ENCODE measurements around the gene ID3.
A peak's percentile ranks its signal among the peaks of the same experiment; 100 is the strongest.

The ID3 gene

DNA sequence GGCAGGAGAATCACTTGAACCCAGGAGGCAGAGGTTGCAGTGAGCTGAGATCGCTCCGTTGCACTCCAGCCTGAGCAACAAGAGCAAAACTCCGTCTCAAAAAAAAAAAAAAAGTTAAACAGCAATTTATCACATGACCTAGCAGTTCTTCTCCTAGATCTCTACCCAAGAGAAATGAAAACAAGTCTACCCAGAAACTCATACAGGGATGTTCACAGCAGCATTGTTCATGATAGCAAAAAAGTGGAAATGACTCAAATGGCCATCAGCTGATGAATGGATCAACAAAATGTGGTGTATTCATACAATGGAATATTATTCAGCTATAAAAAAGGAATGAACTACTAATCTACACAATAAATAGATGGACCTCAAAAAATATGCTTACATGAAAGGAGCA lies 12.2 kb upstream of the ID3 start:
- Histone ChIP-seq H3K4me2 (ENCODE audit: low read length) (no peak overlapping the region), H3K4me1 (no peaks in the 10 kb centered on the region), H3K9ac (no peak overlapping the region), H3K4me3 (ENCODE audit: low read depth, low read length) (no peak overlapping the region), H3K27me3 (ENCODE audit: control insufficient read depth, insufficient read depth, low read length) (no peaks in the 10 kb centered on the region), H3K9me3 (ENCODE audit: control insufficient read depth, low read length) (no peaks in the 10 kb centered on the region), H3K27ac (no peak overlapping the region), H2AFZ (no peak overlapping the region), H3K36me3 (ENCODE audit: control insufficient read depth, insufficient read depth, low read length) (no peaks in the 10 kb centered on the region), H3K79me2 (no peaks in the 10 kb centered on the region)
- TF ChIP-seq, protein P1, sequence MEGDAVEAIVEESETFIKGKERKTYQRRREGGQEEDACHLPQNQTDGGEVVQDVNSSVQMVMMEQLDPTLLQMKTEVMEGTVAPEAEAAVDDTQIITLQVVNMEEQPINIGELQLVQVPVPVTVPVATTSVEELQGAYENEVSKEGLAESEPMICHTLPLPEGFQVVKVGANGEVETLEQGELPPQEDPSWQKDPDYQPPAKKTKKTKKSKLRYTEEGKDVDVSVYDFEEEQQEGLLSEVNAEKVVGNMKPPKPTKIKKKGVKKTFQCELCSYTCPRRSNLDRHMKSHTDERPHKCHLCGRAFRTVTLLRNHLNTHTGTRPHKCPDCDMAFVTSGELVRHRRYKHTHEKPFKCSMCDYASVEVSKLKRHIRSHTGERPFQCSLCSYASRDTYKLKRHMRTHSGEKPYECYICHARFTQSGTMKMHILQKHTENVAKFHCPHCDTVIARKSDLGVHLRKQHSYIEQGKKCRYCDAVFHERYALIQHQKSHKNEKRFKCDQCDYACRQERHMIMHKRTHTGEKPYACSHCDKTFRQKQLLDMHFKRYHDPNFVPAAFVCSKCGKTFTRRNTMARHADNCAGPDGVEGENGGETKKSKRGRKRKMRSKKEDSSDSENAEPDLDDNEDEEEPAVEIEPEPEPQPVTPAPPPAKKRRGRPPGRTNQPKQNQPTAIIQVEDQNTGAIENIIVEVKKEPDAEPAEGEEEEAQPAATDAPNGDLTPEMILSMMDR (IDR thresholded peaks at IDR 0.05) = no peak

DNA sequence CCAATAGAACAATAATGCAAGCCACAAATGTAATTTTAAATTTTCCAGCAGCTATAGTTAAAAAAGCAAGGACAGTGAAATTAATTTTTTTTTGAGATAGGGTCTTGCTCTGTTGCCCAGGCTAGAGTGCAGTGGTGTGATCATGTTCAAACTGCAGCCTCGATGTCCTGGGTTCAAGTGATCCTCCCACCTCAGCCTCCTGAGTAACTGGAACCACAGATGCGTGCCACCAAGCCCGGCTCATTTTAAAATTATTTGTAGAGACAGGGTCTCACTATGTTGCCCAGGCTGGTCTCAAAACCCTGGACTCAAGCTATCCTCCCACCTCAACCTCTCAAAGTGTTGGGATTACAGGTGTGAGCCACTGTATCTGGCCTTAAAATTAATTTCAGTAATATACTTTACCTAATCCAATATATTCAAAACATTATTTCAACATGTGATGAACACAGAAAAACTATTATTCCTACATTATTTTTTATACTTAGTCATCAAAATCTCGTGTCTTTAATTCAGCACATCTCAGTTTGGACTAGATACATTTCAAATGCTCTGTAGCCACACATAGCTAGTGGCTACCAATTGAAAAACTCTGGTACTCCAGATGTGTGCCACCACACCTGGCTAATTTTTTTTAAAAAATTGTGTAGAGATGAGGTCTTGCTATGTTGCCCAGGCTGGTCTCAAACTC lies 10.8 kb upstream of the ID3 start:
- Histone ChIP-seq H3K79me2 (no peaks in the 10 kb centered on the region), H3K36me3 (ENCODE audit: control insufficient read depth, insufficient read depth, low read length) (no peaks in the 10 kb centered on the region), H3K4me1 (no peaks in the 10 kb centered on the region), H3K27me3 (ENCODE audit: control insufficient read depth, insufficient read depth, low read length) (no peaks in the 10 kb centered on the region), H3K9ac (no peak overlapping the region), H3K9me3 (ENCODE audit: control insufficient read depth, low read length) (no peaks in the 10 kb centered on the region), H2AFZ (no peak overlapping the region), H3K4me3 (ENCODE audit: low read depth, low read length) (no peak overlapping the region), H3K27ac (no peak overlapping the region), H3K4me2 (ENCODE audit: low read length) (no peak overlapping the region)
- TF ChIP-seq, protein P1 (IDR thresholded peaks at IDR 0.05) = no peak

DNA sequence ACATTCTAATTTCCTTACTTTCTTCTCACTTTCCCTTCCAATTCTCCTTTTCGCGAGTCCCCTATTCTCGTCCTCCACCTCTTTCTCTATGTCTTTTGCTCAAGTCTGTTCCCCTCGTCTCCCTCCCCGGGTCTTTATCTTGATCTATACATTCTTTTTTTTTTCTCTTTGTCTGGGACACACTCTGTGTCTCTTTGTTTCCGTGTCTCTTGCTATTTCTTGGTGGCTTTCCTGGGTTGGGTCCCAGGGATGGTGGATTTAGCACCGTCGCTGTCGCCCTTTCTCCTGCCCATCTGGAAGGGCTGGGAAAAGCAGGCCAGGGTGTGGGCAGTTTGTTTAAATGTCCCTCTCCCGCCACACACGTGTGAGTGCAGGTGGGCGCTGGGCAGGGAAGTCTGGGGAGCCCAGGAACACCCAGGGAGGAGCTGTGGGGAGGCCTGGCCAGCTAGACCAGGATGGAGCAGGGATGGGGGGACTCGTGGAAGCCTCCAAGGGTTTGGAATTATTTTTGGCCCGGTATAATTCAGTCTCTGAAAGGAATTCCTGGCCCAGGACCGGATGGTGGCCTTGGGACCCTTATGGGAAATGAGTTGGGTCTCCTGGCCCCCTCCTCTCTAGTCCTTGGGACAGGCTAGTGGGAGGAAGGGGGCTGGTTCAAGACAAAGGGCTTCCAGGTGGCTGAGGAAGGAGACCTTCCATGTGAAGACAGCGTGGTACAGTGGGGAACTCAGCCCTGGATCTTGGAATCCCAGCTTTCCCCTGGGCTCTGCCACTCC lies 9.5 kb upstream of the ID3 start:
- TF ChIP-seq, protein P1 (IDR thresholded peaks at IDR 0.05) = no peak
- H3K27ac ChIP-seq = peak overlapping the region; percentile 6
- peak overlapping the region; percentile 60 for H3K4me2 ChIP-seq (ENCODE audit: low read length)
- H3K4me1 ChIP-seq = no peaks in the 10 kb centered on the region
- H3K4me3 ChIP-seq (ENCODE audit: low read depth, low read length) = no peak overlapping the region
- no peaks in the 10 kb centered on the region for H3K9me3 ChIP-seq (ENCODE audit: control insufficient read depth, low read length)
- no peaks in the 10 kb centered on the region for H3K79me2 ChIP-seq
- peak overlapping the region; percentile 25 for H2AFZ ChIP-seq
- H3K9ac ChIP-seq = no peak overlapping the region
- H3K27me3 ChIP-seq (ENCODE audit: control insufficient read depth, insufficient read depth, low read length) = no peaks in the 10 kb centered on the region
- no peaks in the 10 kb centered on the region for H3K36me3 ChIP-seq (ENCODE audit: control insufficient read depth, insufficient read depth, low read length)

DNA sequence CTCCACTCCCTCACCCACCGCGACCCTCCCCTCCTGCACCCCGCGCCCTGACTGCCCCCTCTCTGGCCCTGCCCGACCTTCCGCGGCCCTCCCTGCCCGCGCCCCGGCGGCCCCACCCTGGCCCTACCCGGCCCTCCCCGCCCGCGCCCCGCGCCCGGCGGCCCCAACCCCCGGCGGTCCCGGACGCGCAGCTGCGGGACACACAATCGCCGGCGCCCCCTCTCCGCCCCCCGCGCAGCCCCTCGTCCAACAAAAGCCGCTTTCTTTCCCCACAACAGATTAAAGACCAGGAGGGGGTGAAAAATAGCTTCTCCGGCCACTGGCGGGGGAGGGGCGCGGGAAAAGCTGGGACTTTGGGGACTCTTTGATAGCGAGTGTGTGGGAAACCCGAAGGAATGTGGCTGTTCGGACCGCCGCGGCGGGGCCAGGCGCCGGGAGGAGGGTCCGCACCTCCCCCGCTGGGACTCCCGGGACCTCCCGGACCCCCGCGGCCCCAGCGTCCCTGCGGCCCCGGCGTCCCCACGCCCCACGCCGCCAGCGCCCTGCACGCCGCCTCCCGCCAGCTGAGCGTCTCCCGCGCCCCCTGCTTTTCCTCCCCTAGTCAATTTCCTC lies 8.8 kb upstream of the ID3 start:
- Histone ChIP-seq H3K36me3 (ENCODE audit: control insufficient read depth, insufficient read depth, low read length) (no peaks in the 10 kb centered on the region), H3K79me2 (no peaks in the 10 kb centered on the region), H2AFZ (peak overlapping the region; percentile 25), H3K4me2 (ENCODE audit: low read length) (peak overlapping the region; percentile 60), H3K9ac (no peak overlapping the region), H3K9me3 (ENCODE audit: control insufficient read depth, low read length) (no peaks in the 10 kb centered on the region), H3K4me1 (no peaks in the 10 kb centered on the region), H3K27ac (peak overlapping the region; percentile 6), H3K4me3 (ENCODE audit: low read depth, low read length) (peak overlapping the region; percentile 34), H3K27me3 (ENCODE audit: control insufficient read depth, insufficient read depth, low read length) (no peaks in the 10 kb centered on the region)
- TF ChIP-seq, protein P1 (IDR thresholded peaks at IDR 0.05) = no peak
